Heart left ventricle (tissue), 13 donors: ENCODE measurements around the gene ASPSCR1.

Experiments used
- CTCF ChIP-seq, 12 donors: fragments of 200-600 bp; sonication (generic) in 4 of 12; IDR thresholded peaks; one replicate each; pipeline versions ENCODE4 v1.5.0 to v1.8.0; 2018 to 2022; ENCODE audit warnings: antibody characterized with exemption in 12 of 12, mild to moderate bottlenecking in 5 of 12
- POLR2A ChIP-seq, 2 donors: fragments of 450-650 bp; IDR thresholded peaks; one replicate each; pipeline ENCODE4 v1.6.1; 2017; ENCODE audit warnings: antibody characterized with exemption in 2 of 2, mild to moderate bottlenecking in 2 of 2, moderate library complexity in 2 of 2
- donor health status: ischemic (EF 13 %, LVEDD 7.1; RV severe dilation, severe dysfunction).
- donor health status: DM: no; HTN: yes; CAD: no.
- donor health status: DM: no; HTN: no; CAD: no.
- donor health status: ischemic (EF 25% LVEDD 6.9; RV normal size, moderate dysfunction).
- donor health status: ischemic (EF 25% LVEDD 5.7; RV mildly dilated, moderate dysfunction).
- donor health status: ischemic (EF 35%, LVEDD 5.7; RV mildly dilated, moderate dysfunction).
- donor health status: nonischemic (EF 11% LVEDD 7.7; RV severe dilation, severe dysfunction).
- donor health status: DM: yes; HTN: yes; CAD: no.
- donor health status: PGD.
- donor health status: ischemic (EF 29% LVEDD 5.4; RV normal size, mild dysfunction).
- donor health status: nonischemic (EF 23%, LVEDD 6.1; RV moderate dilation, normal function).

GRCh38 chr17:82046903-82047302 is 69.5 kb downstream of the ASPSCR1 start:
- TF ChIP-seq CTCF (IDR thresholded peaks at IDR 0.05) (no peak), POLR2A (IDR thresholded peaks at IDR 0.05) (no peak)
